Measurements from ENCODE around the gene SNF8. TPM values are rescaled to one million over a fixed set of nuclear protein-coding genes. Genes with fewer than 3 reads are reported as not detected.

The SNF8 gene
- total RNA-seq, 1 experiment from 2014 or later = 129 TPM

GRCh38 chr17:48973806-48974205 is 29.2 kb upstream of the SNF8 start:
- Histone ChIP-seq H4K8ac (replicated peaks; ENCODE audit: insufficient read length, low read depth, low read length) (no peak overlapping the region), H4K5ac (ENCODE audit: insufficient read length, low read depth, low read length) (no peak overlapping the region), H3K18ac (ENCODE audit: insufficient read length, low read depth, low read length) (no peak overlapping the region), H3K23me2 (ENCODE audit: insufficient read length, low read depth, low read length, poor library complexity, severe bottlenecking) (no peaks in the 10 kb centered on the region), H3T11ph (ENCODE audit: low read length) (no peak overlapping the region), H3K4me2 (ENCODE audit: insufficient read depth, insufficient read length, low read length) (no peak overlapping the region), H3K27me3 (ENCODE audit: insufficient read depth, low read length) (no peaks in the 10 kb centered on the region), H2AFZ (ENCODE audit: low read length) (no peak overlapping the region), H3K79me1 (ENCODE audit: insufficient read depth, low read depth, low read length, poor library complexity, severe bottlenecking) (no peaks in the 10 kb centered on the region), H3K4me1 (ENCODE audit: insufficient read depth, low read length) (no peaks in the 10 kb centered on the region; the same call in 1 of the 2 replicates), H3K4ac (ENCODE audit: low read depth, low read length) (no peak overlapping the region), H4K20me1 (ENCODE audit: control insufficient read depth, insufficient read depth, insufficient read length) (no peaks in the 10 kb centered on the region), H2BK20ac (ENCODE audit: low read depth, low read length, poor library complexity, severe bottlenecking) (no peak overlapping the region), H2BK5ac (ENCODE audit: insufficient read length, low read length) (no peak overlapping the region), H2BK120ac (ENCODE audit: low read depth, low read length, poor library complexity, severe bottlenecking) (no peak overlapping the region), H3K79me2 (ENCODE audit: insufficient read depth, low read length) (no peaks in the 10 kb centered on the region), H2BK15ac (ENCODE audit: low read depth, low read length) (no peak overlapping the region), H3K9me3 (ENCODE audit: control insufficient read depth, low read depth, low read length) (no peaks in the 10 kb centered on the region), H3K14ac (ENCODE audit: insufficient read depth, low read length) (no peak overlapping the region), H3K56ac (ENCODE audit: insufficient read length, low read depth, low read length) (no peak overlapping the region), H3K9ac (ENCODE audit: extremely low read depth, insufficient read length, low read length) (no peak overlapping the region), H4K91ac (ENCODE audit: insufficient read length, low read depth, low read length) (no peak overlapping the region), H3K27ac (ENCODE audit: insufficient read length, low read depth, low read length) (no peak overlapping the region), H3K23ac (ENCODE audit: insufficient read length, low read depth, low read length) (no peak overlapping the region), H2BK12ac (ENCODE audit: insufficient read length, low read depth, low read length) (no peak overlapping the region), H2AK5ac (ENCODE audit: insufficient read length, low read length) (no peak overlapping the region)
- WGBS (ENCODE audit: extremely low coverage, insufficient read length, low lambda C conversion rate) = no CpG with 5 or more reads among the region's 3 CpGs
- no peak for TF ChIP-seq CTCF (conservative IDR thresholded peaks at IDR 0.05)
- H3K4me1 Mint-ChIP-seq = peaks cover 34% of the 10 kb centered on the region in 2 experiments
- DNase-seq = no peak
- no peak overlapping the region for H3K27ac Mint-ChIP-seq
- H3K9me3 Mint-ChIP-seq = no peaks in the 10 kb centered on the region
- no peak overlapping the region for H3K4me3 Mint-ChIP-seq
- no peaks in the 10 kb centered on the region for H3K36me3 Mint-ChIP-seq (ENCODE audit: insufficient read depth in 1 of 3, low read depth in 3 of 3)
- peaks cover 15% of the 10 kb centered on the region for H3K27me3 Mint-ChIP-seq (ENCODE audit: low read depth)
